ENCODE data around the gene SPRED3.

The SPRED3 gene

GRCh38 chr19:38448225-38448624, 59.7 kb downstream of the SPRED3 start:
- Histone ChIP-seq H3K27ac (ENCODE audit: low read depth, low read length, severe bottlenecking) (no peak overlapping the region), H3K9me3 (ENCODE audit: control insufficient read depth, low read length) (no peaks in the 10 kb centered on the region), H3K4me3 (ENCODE audit: extremely low read depth, insufficient read depth, low read length, poor library complexity, severe bottlenecking) (no peak overlapping the region), H3K4me1 (ENCODE audit: control insufficient read depth, insufficient read depth, low read length, poor library complexity, severe bottlenecking) (no peaks in the 10 kb centered on the region), H3K36me3 (ENCODE audit: control insufficient read depth, insufficient read depth, low read length) (no peaks in the 10 kb centered on the region)
- WGBS, 2 experiments (ENCODE audit: insufficient coverage in 2 of 2) = 92 to 98% methylated on average over 8 to 9 of the region's 9 CpGs
